ENCODE data around the gene RNASE4. TPM values are rescaled to one million over a fixed set of nuclear protein-coding genes. Genes with fewer than 3 reads are reported as not detected.
"Not testable (repeated sequence)": the region's sequence is repeated elsewhere in the genome, so short reads cannot be mapped to it uniquely, and the experiment has no call there.

RNASE4 gene
- total RNA-seq, 2 donors from 2014 or later = 41.8 to 47.5 TPM

DNA sequence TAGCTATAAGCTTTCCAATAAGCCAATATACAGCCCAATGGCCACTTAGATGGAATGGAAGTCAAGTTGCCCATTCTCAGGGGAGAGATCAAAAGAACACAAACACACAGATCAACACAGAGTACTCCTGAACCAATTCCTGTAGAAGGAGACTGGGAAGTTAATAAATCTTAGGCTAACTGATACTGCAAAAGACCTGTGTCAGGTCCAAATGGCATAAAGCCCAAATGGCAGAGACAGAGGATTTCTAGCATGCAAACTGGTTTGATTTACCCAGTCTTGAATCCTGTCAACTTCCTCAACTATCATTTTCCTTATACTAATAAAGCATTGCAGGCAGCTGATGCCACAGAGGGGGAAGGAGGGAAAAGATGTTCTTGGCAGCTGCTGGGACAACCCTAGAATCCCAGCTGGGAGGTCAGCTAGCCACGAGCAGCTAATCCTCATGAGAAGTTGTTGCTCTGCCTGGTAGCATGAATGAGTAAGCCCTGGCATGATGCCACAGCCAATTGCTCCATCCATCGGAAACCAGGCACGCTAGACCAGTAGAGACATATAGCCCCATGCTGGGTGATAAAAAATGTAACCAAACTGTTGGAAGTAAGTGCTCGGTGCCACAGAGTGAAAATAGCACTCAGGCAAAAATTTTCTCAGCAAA, 30.4 kb downstream of the RNASE4 start:
- no peaks in the 10 kb centered on the region for H3K36me3 ChIP-seq (replicated peaks in 1 of 2; ENCODE audit: insufficient read depth in 1 of 2, low read depth in 2 of 2)
- ATAC-seq = peak; percentile 85
- H3K9me3 ChIP-seq = no peaks in the 10 kb centered on the region
- H3K27ac ChIP-seq = peak overlapping the region; percentile 27 to 80 (median 50)
- intact Hi-C loops (cut with DNase I) = loop anchor here (5.0 kb wide), 1 partner anchor 128 kb away; no protein-coding TSS in a partner anchor
- H3K27me3 ChIP-seq = no peaks in the 10 kb centered on the region
- H3K4me3 ChIP-seq = no peak overlapping the region
- H3K4me1 ChIP-seq = peaks cover 41% of the 10 kb centered on the region
- peak; percentile 78 to 93 (median 88) for DNase-seq
- 2 to 15% methylated on average over 4 of the region's 4 CpGs for WGBS, 2 donors
- TF ChIP-seq POLR2A (IDR thresholded peaks at IDR 0.05) = peak in 1 of 3 donors; percentile 25
- TF ChIP-seq, protein P1, sequence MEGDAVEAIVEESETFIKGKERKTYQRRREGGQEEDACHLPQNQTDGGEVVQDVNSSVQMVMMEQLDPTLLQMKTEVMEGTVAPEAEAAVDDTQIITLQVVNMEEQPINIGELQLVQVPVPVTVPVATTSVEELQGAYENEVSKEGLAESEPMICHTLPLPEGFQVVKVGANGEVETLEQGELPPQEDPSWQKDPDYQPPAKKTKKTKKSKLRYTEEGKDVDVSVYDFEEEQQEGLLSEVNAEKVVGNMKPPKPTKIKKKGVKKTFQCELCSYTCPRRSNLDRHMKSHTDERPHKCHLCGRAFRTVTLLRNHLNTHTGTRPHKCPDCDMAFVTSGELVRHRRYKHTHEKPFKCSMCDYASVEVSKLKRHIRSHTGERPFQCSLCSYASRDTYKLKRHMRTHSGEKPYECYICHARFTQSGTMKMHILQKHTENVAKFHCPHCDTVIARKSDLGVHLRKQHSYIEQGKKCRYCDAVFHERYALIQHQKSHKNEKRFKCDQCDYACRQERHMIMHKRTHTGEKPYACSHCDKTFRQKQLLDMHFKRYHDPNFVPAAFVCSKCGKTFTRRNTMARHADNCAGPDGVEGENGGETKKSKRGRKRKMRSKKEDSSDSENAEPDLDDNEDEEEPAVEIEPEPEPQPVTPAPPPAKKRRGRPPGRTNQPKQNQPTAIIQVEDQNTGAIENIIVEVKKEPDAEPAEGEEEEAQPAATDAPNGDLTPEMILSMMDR (IDR thresholded peaks at IDR 0.05) = no peak

GRCh38 chr14:20719777-20720176, 35.4 kb downstream of the RNASE4 start:
- WGBS, 2 donors = 22 to 35% methylated on average over 4 of the region's 4 CpGs
- ATAC-seq = peak; percentile 84

DNA sequence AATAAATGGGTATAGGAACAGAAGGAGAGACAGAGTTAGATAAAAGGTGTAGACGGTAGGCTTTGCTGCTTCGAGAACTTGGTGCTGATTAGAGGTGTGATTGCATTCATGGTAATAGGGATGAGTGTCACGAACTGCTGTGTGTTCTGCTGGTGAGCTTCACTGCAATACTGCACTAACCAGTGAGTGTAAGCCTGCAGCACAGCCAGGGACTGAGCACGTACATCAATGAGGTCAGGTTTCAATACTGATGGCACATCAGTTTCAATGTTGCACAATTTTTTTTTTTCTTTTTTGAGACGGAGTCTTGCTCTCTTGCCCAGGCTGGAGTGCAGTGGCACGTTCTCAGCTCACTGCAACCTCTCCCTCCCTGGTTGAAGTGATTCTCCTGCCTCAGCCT, 36.4 kb downstream of the RNASE4 start:
- no peaks in the 10 kb centered on the region for H3K36me3 ChIP-seq (replicated peaks in 1 of 2; ENCODE audit: insufficient read depth in 1 of 2, low read depth in 2 of 2)
- TF ChIP-seq, protein P1 (IDR thresholded peaks at IDR 0.05) = no peak
- no peak for TF ChIP-seq POLR2A (IDR thresholded peaks at IDR 0.05)
- intact Hi-C loops (cut with DNase I) = no loop called here

More at GRCh38 chr14:20719777-20720176, 35.4 kb downstream of the RNASE4 start:
- H3K27ac ChIP-seq = peak overlapping the region; percentile 54 to 79 (median 72)
- peaks cover 34% of the 10 kb centered on the region for H3K4me1 ChIP-seq
- H3K9me3 ChIP-seq = no peaks in the 10 kb centered on the region
- TF ChIP-seq POLR2A (IDR thresholded peaks at IDR 0.05) = no peak
- TF ChIP-seq, protein P1 (IDR thresholded peaks at IDR 0.05) = no peak
- peak; percentile 46 to 75 (median 61) for DNase-seq
- H3K4me3 ChIP-seq = no peak overlapping the region
- intact Hi-C loops (cut with DNase I) = no loop called here
- no peaks in the 10 kb centered on the region for H3K36me3 ChIP-seq (replicated peaks in 1 of 2; ENCODE audit: insufficient read depth in 1 of 2, low read depth in 2 of 2)
- no peaks in the 10 kb centered on the region for H3K27me3 ChIP-seq

GRCh38 chr14:20722016-20722415, 37.7 kb downstream of the RNASE4 start:
- DNase-seq (no peak), ATAC-seq (no peak)
- no peaks in the 10 kb centered on the region for H3K9me3 ChIP-seq
- peaks cover 20% of the 10 kb centered on the region for H3K4me1 ChIP-seq
- intact Hi-C loops (cut with DNase I) = no loop called here
- 91 to 94% methylated on average over 12 of the region's 12 CpGs for WGBS, 2 donors
- TF ChIP-seq, protein P1 (IDR thresholded peaks at IDR 0.05) = no peak
- TF ChIP-seq POLR2A (IDR thresholded peaks at IDR 0.05) = no peak
- no peaks in the 10 kb centered on the region for H3K27me3 ChIP-seq
- no peak overlapping the region for H3K4me3 ChIP-seq
- no peaks in the 10 kb centered on the region for H3K36me3 ChIP-seq (replicated peaks in 1 of 2; ENCODE audit: insufficient read depth in 1 of 2, low read depth in 2 of 2)
- no peak overlapping the region for H3K27ac ChIP-seq

More for the DNA sequence above, 36.4 kb downstream of the RNASE4 start:
- Histone ChIP-seq H3K4me1 (peaks cover 24% of the 10 kb centered on the region), H3K4me3 (no peak overlapping the region), H3K9me3 (no peaks in the 10 kb centered on the region), H3K27me3 (no peaks in the 10 kb centered on the region), H3K27ac (no peak overlapping the region)
- WGBS, 2 donors = 75 to 89% methylated on average over 6 of the region's 6 CpGs
- ATAC-seq = no peak
- no peak for DNase-seq

- no peak overlapping the region for H3K27ac ChIP-seq
- no peak for ATAC-seq
- peaks cover 20% of the 10 kb centered on the region for H3K4me1 ChIP-seq
- DNase-seq = no peak
- TF ChIP-seq, protein P1 (IDR thresholded peaks at IDR 0.05) = no peak
- no peak for TF ChIP-seq POLR2A (IDR thresholded peaks at IDR 0.05)
- no peaks in the 10 kb centered on the region for H3K9me3 ChIP-seq
- H3K27me3 ChIP-seq = no peaks in the 10 kb centered on the region
- no peaks in the 10 kb centered on the region for H3K36me3 ChIP-seq (replicated peaks in 1 of 2; ENCODE audit: insufficient read depth in 1 of 2, low read depth in 2 of 2)
- H3K4me3 ChIP-seq = no peak overlapping the region
- 44 to 78% methylated on average over 11 to 23 of the region's 28 CpGs for WGBS, 2 donors
- intact Hi-C loops (cut with DNase I) = no loop called here
Observed at GRCh38 chr14:20723488-20723887, 39.1 kb downstream of the RNASE4 start.

- H3K9me3 ChIP-seq; H3K36me3 ChIP-seq (replicated peaks in 1 of 2; ENCODE audit: insufficient read depth in 1 of 2, low read depth in 2 of 2); ATAC-seq; H3K4me3 ChIP-seq; H3K4me1 ChIP-seq; H3K27me3 ChIP-seq; intact Hi-C loops (cut with DNase I); DNase-seq: not testable (repeated sequence)
- H3K27ac ChIP-seq = peak overlapping the region in 1 of 4 donors; percentile 41
- WGBS, 2 donors = 79 to 84% methylated on average over 2 to 3 of the region's 3 CpGs
Observed at GRCh38 chr14:20726121-20726520, 41.8 kb downstream of the RNASE4 start.
